Ishikawa (cell line): Measurements from ENCODE around the gene C17orf100.

Experiments
- CEBPB ChIP-seq: IDR thresholded peaks from 2 replicates; pipeline ENCODE4 v1.6.1; 2012
- CREB1 ChIP-seq: IDR thresholded peaks from 2 replicates; pipeline ENCODE4 v1.6.1; 2012; ENCODE audit warnings: low read depth
- EGR1 ChIP-seq: IDR thresholded peaks from 2 replicates; pipeline ENCODE4 v1.6.1; 2012
- EP300 ChIP-seq: IDR thresholded peaks from 2 replicates; pipeline ENCODE4 v1.6.1; 2012; ENCODE audit warnings: borderline replicate concordance
- FOXM1 ChIP-seq: IDR thresholded peaks from 2 replicates; pipeline ENCODE4 v1.6.1; 2012; ENCODE audit warnings: low read depth, borderline replicate concordance
- NFIC ChIP-seq: IDR thresholded peaks from 2 replicates; pipeline ENCODE4 v1.6.1; 2012
- RAD21 ChIP-seq: IDR thresholded peaks from 2 replicates; pipeline ENCODE4 v1.6.1; 2012; ENCODE audit warnings: low read depth
- TAF1 ChIP-seq: IDR thresholded peaks from 2 replicates; pipeline ENCODE4 v1.6.1; 2012; ENCODE audit warnings: low read depth, mild to moderate bottlenecking
- TCF12 ChIP-seq: IDR thresholded peaks from 2 replicates; pipeline ENCODE4 v1.6.1; 2012; ENCODE audit warnings: low read depth
- TEAD4 ChIP-seq: IDR thresholded peaks from 2 replicates; pipeline ENCODE4 v1.6.1; 2012
- YY1 ChIP-seq: IDR thresholded peaks from 2 replicates; pipeline ENCODE4 v1.6.1; 2012; ENCODE audit warnings: low read depth
- TF ChIP-seq, protein P1 (sequence below): IDR thresholded peaks from 2 replicates; pipeline ENCODE4 v1.6.1; 2012
- TF ChIP-seq, protein P2 (sequence below): IDR thresholded peaks from 2 replicates; pipeline ENCODE4 v1.6.1; 2012
- TF ChIP-seq, protein P3 (sequence below): IDR thresholded peaks from 2 replicates; pipeline ENCODE4 v1.6.1; 2012; ENCODE audit warnings: low read depth, mild to moderate bottlenecking

DNA sequence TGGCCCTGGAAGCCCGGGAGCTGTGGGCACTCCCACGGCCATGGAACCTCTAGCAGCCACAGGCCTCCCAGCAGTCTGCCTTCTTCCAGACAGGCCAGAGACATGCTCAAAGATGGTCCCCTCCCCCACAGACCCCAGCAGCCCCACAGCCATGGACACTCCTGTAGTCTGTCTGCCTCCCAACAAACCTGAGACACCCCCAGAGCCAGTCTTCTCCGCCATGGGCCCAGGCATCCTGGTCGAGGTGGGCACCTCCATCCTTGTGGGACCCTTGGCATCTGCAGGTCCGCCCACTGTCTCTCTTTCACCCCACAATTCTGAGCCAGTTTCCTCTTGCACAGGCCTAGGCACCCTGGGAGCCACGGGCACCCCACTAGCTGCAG lies 14.1 kb upstream of the C17orf100 start:
- TF ChIP-seq CEBPB, result no peak
- no peak for TF ChIP-seq TCF12
- TF ChIP-seq, protein P1, sequence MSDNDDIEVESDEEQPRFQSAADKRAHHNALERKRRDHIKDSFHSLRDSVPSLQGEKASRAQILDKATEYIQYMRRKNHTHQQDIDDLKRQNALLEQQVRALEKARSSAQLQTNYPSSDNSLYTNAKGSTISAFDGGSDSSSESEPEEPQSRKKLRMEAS, result no peak
- no peak for TF ChIP-seq YY1
- TF ChIP-seq FOXM1, result no peak
- no peak for TF ChIP-seq RAD21
- TF ChIP-seq EGR1, result no peak
- no peak for TF ChIP-seq NFIC
- TF ChIP-seq, protein P2, sequence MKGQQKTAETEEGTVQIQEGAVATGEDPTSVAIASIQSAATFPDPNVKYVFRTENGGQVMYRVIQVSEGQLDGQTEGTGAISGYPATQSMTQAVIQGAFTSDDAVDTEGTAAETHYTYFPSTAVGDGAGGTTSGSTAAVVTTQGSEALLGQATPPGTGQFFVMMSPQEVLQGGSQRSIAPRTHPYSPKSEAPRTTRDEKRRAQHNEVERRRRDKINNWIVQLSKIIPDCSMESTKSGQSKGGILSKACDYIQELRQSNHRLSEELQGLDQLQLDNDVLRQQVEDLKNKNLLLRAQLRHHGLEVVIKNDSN, result no peak
- TF ChIP-seq, protein P3, sequence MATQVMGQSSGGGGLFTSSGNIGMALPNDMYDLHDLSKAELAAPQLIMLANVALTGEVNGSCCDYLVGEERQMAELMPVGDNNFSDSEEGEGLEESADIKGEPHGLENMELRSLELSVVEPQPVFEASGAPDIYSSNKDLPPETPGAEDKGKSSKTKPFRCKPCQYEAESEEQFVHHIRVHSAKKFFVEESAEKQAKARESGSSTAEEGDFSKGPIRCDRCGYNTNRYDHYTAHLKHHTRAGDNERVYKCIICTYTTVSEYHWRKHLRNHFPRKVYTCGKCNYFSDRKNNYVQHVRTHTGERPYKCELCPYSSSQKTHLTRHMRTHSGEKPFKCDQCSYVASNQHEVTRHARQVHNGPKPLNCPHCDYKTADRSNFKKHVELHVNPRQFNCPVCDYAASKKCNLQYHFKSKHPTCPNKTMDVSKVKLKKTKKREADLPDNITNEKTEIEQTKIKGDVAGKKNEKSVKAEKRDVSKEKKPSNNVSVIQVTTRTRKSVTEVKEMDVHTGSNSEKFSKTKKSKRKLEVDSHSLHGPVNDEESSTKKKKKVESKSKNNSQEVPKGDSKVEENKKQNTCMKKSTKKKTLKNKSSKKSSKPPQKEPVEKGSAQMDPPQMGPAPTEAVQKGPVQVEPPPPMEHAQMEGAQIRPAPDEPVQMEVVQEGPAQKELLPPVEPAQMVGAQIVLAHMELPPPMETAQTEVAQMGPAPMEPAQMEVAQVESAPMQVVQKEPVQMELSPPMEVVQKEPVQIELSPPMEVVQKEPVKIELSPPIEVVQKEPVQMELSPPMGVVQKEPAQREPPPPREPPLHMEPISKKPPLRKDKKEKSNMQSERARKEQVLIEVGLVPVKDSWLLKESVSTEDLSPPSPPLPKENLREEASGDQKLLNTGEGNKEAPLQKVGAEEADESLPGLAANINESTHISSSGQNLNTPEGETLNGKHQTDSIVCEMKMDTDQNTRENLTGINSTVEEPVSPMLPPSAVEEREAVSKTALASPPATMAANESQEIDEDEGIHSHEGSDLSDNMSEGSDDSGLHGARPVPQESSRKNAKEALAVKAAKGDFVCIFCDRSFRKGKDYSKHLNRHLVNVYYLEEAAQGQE, result no peak
- TF ChIP-seq CREB1, result no peak
- TF ChIP-seq EP300, result no peak
- no peak for TF ChIP-seq TEAD4
- TF ChIP-seq TAF1, result no peak
